GM21737 (cell line): ENCODE measurements around the gene ACTL8.

Experiments
- ATAC-seq: cut with Tn5 transposase; IDR thresholded peaks from one replicate; pipeline ENCODE4 v1.9.1; 2021; ENCODE audit warnings: mild to moderate bottlenecking, moderate library complexity; ENCODE audit not compliant: unreplicated experiment

ACTL8 gene

DNA sequence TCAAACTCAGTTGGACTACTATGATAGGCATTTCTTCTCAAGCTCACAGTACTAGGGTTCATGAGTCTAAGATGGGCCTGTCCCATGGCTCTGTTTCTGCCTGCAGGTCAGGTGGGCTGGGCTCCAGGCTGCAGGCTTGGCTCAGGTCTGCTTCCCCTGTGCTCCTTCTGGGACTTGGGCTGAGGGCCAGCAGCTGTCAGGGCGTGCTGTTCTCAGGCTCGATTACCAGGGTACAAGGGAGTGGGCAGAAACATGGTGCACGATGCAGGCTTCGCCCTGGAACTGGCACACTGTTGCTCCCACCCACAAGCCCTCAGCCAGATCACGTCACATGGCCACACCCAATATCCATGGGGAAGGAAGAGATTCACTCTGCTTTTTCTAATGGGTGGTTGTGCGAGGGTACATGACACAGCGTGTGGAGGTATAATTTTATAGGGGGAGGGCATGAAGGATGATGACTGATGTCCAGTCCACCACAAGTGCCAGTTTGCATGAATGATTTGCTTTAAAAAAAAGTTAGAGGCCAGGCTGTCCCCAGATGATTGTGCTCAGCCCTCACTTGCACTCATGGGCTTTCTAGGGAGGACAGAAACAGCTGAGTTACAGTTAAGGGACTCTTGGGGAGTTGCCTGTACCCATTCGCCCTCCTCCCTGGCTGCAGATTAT, 118.0 kb downstream of the ACTL8 start:
- ATAC-seq = no peak

DNA sequence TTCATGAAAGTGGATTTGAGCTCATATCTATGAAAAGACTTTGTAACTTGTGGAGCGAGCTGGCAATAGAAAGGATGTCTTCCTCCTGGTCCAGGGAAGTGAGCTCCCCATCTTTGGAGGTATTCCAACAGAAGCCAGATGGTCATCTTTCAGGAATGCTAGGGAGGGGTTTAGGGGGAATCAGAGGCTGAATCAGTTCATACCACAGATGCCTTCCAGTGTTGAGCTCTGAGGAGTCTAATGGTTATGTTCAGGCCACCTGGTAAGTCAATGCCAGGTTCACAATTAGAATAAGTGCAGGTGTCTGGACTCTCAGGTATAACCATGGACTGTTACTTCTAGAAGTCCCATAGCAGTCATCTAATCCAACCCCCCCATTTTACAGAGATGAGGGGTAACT, 119.1 kb downstream of the ACTL8 start:
- ATAC-seq = no peak

DNA sequence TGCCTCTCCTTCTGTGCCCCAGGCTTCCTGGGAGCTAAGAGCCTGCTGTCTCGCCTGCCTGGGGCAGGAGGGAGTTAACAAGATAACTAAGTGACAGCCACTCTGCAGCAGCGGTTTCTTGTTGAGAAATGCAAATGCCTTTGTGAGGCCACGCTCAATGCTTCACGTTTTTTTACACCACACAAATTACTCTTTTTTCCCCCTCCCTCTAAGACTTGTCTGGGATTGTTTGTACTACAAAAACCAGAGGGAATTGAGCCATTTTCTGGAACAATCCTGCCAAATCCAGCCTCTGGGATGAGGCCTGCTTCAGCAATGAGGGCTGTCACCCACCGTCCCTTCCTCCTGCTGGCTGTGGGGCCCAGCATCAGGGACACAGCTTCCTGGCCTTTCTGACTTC, 119.6 kb downstream of the ACTL8 start:
- no peak for ATAC-seq

DNA sequence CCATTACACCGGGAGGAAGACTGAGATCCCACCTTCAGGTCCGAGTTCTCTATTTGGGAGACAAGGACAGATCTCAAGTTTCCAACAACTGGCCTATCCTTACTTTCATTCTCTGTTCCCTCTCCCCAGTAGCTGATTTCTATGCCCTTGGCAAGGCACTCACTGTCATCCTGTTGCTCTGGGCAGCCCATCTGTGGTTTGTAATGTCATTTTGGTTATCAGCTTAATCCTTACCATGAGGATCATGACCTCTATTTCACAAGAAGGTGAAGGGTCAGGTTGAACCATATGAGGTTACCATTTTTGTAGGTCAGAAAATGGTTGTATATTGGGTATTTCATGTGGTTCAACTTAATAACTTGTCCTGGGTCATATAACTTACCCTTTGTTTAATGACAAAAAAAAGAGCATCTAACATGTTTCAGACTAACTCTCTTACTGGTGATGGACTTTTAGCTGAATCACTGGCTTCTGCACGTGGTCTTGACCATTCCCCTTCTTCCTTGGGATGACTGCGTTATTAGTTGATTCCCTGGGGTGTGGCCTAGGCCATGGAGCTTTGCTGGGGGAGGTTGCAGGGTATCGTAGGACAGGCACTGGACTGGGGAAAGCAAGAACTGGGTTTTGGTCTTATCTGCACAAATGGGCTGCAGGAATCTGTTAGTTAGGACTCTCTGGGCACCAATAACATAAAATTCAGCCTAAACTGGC, 120.2 kb downstream of the ACTL8 start:
- ATAC-seq = no peak

DNA sequence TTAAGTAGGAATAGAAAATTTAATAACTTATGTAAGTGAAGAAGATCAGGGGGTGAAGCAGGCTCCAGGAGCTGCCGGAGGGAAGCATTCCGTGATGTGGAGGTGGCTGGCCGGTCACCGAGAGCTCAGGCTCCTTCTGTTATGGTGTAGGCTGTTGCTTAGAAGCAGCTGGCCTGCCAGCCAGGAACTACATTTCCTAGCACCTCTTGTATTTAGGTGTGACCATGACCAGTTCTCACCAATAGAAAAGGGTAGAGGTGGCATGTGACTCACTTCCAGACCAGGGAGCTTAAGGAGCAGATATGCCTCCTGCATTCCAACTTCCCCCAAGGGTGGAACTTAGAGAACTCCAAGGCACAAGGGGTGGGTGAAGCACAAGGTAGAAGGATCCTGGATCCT, 120.7 kb downstream of the ACTL8 start:
- ATAC-seq = no peak
